ENCODE data around the gene OLIG2. TPM values are rescaled to one million over a fixed set of nuclear protein-coding genes. Genes with fewer than 3 reads are reported as not detected.

The OLIG2 gene
- total RNA-seq, 5 donors from 2014 or later (not counting 1 experiment from before 2014, with no cell fraction given) = not detected

- Mint-ChIP-seq H3K27me3 (peaks cover 44 to 72% of the 10 kb centered on the region in 2 donors), H3K9me3 (no peaks in the 10 kb centered on the region), H3K4me1 (peaks cover 31 to 33% (median 33%) of the 10 kb centered on the region in 3 donors), H3K36me3 (no peaks in the 10 kb centered on the region), H3K4me3 (no peak overlapping the region), H3K27ac (peak overlapping the region in 1 of 2 donors; percentile 23)
- ChIA-PET POLR2A (no interaction called here), CTCF (no interaction called here)
- H3K9me3 ChIP-seq = no peaks in the 10 kb centered on the region
- peaks cover 12 to 38% of the 10 kb centered on the region in 2 experiments for H3K4me1 ChIP-seq (ENCODE audit: control insufficient read depth in 1 of 2, extremely low read depth in 1 of 2, insufficient read depth in 2 of 2, low read length in 2 of 2)
- H3K27ac ChIP-seq (ENCODE audit: low read length) = no peak overlapping the region
- DNase-seq (no peak), ATAC-seq (replicated peaks in 1 of 4) (no peak)
- H3K36me3 ChIP-seq (ENCODE audit: control insufficient read depth in 2 of 2, extremely low read depth in 1 of 2, insufficient read depth in 1 of 2, low read length in 1 of 2) = no peaks in the 10 kb centered on the region
- H3K4me3 ChIP-seq (ENCODE audit: control insufficient read depth in 1 of 2, extremely low read depth in 1 of 2, low read length in 1 of 2) = no peak overlapping the region
- peaks cover 17 to 82% of the 10 kb centered on the region in 2 experiments for H3K27me3 ChIP-seq (replicated peaks in 1 of 2; ENCODE audit: control insufficient read depth in 2 of 2, extremely low read depth in 1 of 2, insufficient read depth in 2 of 2, low read length in 1 of 2)
- WGBS (ENCODE audit: insufficient coverage) = 60% methylated on average over 5 of the region's 6 CpGs
Measured at GRCh38 chr21:33030633-33031032, 4.9 kb downstream of the OLIG2 start.

GRCh38 chr21:33031152-33031911 is 5.6 kb downstream of the OLIG2 start:
- Mint-ChIP-seq H3K4me3 (no peak overlapping the region), H3K9me3 (no peaks in the 10 kb centered on the region), H3K27ac (no peak overlapping the region), H3K4me1 (peaks cover 26 to 29% (median 28%) of the 10 kb centered on the region in 3 donors), H3K27me3 (peaks cover 37 to 66% of the 10 kb centered on the region in 2 donors), H3K36me3 (no peaks in the 10 kb centered on the region)
- Histone ChIP-seq H3K4me1 (ENCODE audit: control insufficient read depth in 1 of 2, extremely low read depth in 1 of 2, insufficient read depth in 2 of 2, low read length in 2 of 2) (peaks cover 12 to 37% of the 10 kb centered on the region in 2 experiments), H3K36me3 (ENCODE audit: control insufficient read depth in 2 of 2, extremely low read depth in 1 of 2, insufficient read depth in 1 of 2, low read length in 1 of 2) (no peaks in the 10 kb centered on the region), H3K9me3 (no peaks in the 10 kb centered on the region), H3K27me3 (replicated peaks in 1 of 2; ENCODE audit: control insufficient read depth in 2 of 2, extremely low read depth in 1 of 2, insufficient read depth in 2 of 2, low read length in 1 of 2) (peaks cover 17 to 79% of the 10 kb centered on the region in 2 experiments), H3K27ac (ENCODE audit: low read length) (no peak overlapping the region), H3K4me3 (ENCODE audit: control insufficient read depth in 1 of 2, extremely low read depth in 1 of 2, low read length in 1 of 2) (no peak overlapping the region)
- ChIA-PET CTCF (no interaction called here), POLR2A (no interaction called here)
- no peak for ATAC-seq (replicated peaks in 1 of 4)
- DNase-seq = no peak
- 68% methylated on average over 7 of the region's 10 CpGs for WGBS (ENCODE audit: insufficient coverage)

- DNase-seq (no peak), ATAC-seq (replicated peaks in 1 of 4) (no peak)
- ChIA-PET CTCF (no interaction called here), POLR2A (no interaction called here)
- WGBS (ENCODE audit: insufficient coverage) = 46% methylated on average over 2 of the region's 10 CpGs
- H3K4me3 ChIP-seq (ENCODE audit: control insufficient read depth in 1 of 2, extremely low read depth in 1 of 2, low read length in 1 of 2) = no peak overlapping the region
- H3K9me3 ChIP-seq = no peaks in the 10 kb centered on the region
- H3K4me1 ChIP-seq (ENCODE audit: control insufficient read depth in 1 of 2, extremely low read depth in 1 of 2, insufficient read depth in 2 of 2, low read length in 2 of 2) = peaks cover 10 to 33% of the 10 kb centered on the region in 2 experiments
- H3K4me1 Mint-ChIP-seq = peaks cover 25 to 29% (median 28%) of the 10 kb centered on the region in 3 donors
- peaks cover 17 to 70% of the 10 kb centered on the region in 2 experiments for H3K27me3 ChIP-seq (replicated peaks in 1 of 2; ENCODE audit: control insufficient read depth in 2 of 2, extremely low read depth in 1 of 2, insufficient read depth in 2 of 2, low read length in 1 of 2)
- H3K9me3 Mint-ChIP-seq = no peaks in the 10 kb centered on the region
- H3K27ac Mint-ChIP-seq = no peak overlapping the region
- peaks cover 35 to 63% of the 10 kb centered on the region in 2 donors for H3K27me3 Mint-ChIP-seq
- H3K27ac ChIP-seq (ENCODE audit: low read length) = no peak overlapping the region
- no peaks in the 10 kb centered on the region for H3K36me3 Mint-ChIP-seq
- H3K36me3 ChIP-seq (ENCODE audit: control insufficient read depth in 2 of 2, extremely low read depth in 1 of 2, insufficient read depth in 1 of 2, low read length in 1 of 2) = no peaks in the 10 kb centered on the region
- no peak overlapping the region for H3K4me3 Mint-ChIP-seq
Measured at GRCh38 chr21:33032434-33033047, 6.8 kb downstream of the OLIG2 start.

- no peaks in the 10 kb centered on the region for H3K9me3 Mint-ChIP-seq
- peaks cover 33 to 61% of the 10 kb centered on the region in 2 donors for H3K27me3 Mint-ChIP-seq
- Histone ChIP-seq H3K4me3 (ENCODE audit: control insufficient read depth in 1 of 2, extremely low read depth in 1 of 2, low read length in 1 of 2) (no peak overlapping the region), H3K4me1 (ENCODE audit: control insufficient read depth in 1 of 2, extremely low read depth in 1 of 2, insufficient read depth in 2 of 2, low read length in 2 of 2) (peaks cover 10 to 26% of the 10 kb centered on the region in 2 experiments), H3K27ac (ENCODE audit: low read length) (no peak overlapping the region), H3K36me3 (ENCODE audit: control insufficient read depth in 2 of 2, extremely low read depth in 1 of 2, insufficient read depth in 1 of 2, low read length in 1 of 2) (no peaks in the 10 kb centered on the region), H3K27me3 (replicated peaks in 1 of 2; ENCODE audit: control insufficient read depth in 2 of 2, extremely low read depth in 1 of 2, insufficient read depth in 2 of 2, low read length in 1 of 2) (peaks cover 17 to 63% of the 10 kb centered on the region in 2 experiments), H3K9me3 (no peaks in the 10 kb centered on the region)
- no peaks in the 10 kb centered on the region for H3K36me3 Mint-ChIP-seq
- CTCF ChIA-PET = no interaction called here
- POLR2A ChIA-PET = no interaction called here
- H3K27ac Mint-ChIP-seq = no peak overlapping the region
- H3K4me1 Mint-ChIP-seq = peaks cover 23 to 26% (median 26%) of the 10 kb centered on the region in 3 donors
- DNase-seq (no peak), ATAC-seq (replicated peaks in 1 of 4) (no peak)
- WGBS (ENCODE audit: insufficient coverage) = 79% methylated on average over 52 of the region's 76 CpGs
- no peak overlapping the region for H3K4me3 Mint-ChIP-seq
Measured at GRCh38 chr21:33033094-33033951, 7.6 kb downstream of the OLIG2 start.

GRCh38 chr21:33033961-33034413 is 8.3 kb downstream of the OLIG2 start:
- WGBS (ENCODE audit: insufficient coverage) = 93% methylated on average over 18 of the region's 20 CpGs
- H3K4me1 Mint-ChIP-seq = peaks cover 16 to 19% (median 19%) of the 10 kb centered on the region in 3 donors
- peaks cover 33 to 56% of the 10 kb centered on the region in 2 donors for H3K27me3 Mint-ChIP-seq
- H3K9me3 ChIP-seq = no peaks in the 10 kb centered on the region
- DNase-seq (no peak), ATAC-seq (replicated peaks in 1 of 4) (no peak)
- no peaks in the 10 kb centered on the region for H3K36me3 ChIP-seq (ENCODE audit: control insufficient read depth in 2 of 2, extremely low read depth in 1 of 2, insufficient read depth in 1 of 2, low read length in 1 of 2)
- H3K4me3 Mint-ChIP-seq = no peak overlapping the region
- ChIA-PET POLR2A (no interaction called here), CTCF (no interaction called here)
- peaks cover 5 to 20% of the 10 kb centered on the region in 2 experiments for H3K4me1 ChIP-seq (ENCODE audit: control insufficient read depth in 1 of 2, extremely low read depth in 1 of 2, insufficient read depth in 2 of 2, low read length in 2 of 2)
- no peak overlapping the region for H3K27ac Mint-ChIP-seq
- H3K36me3 Mint-ChIP-seq = no peaks in the 10 kb centered on the region
- peaks cover 12 to 58% of the 10 kb centered on the region in 2 experiments for H3K27me3 ChIP-seq (replicated peaks in 1 of 2; ENCODE audit: control insufficient read depth in 2 of 2, extremely low read depth in 1 of 2, insufficient read depth in 2 of 2, low read length in 1 of 2)
- no peak overlapping the region for H3K4me3 ChIP-seq (ENCODE audit: control insufficient read depth in 1 of 2, extremely low read depth in 1 of 2, low read length in 1 of 2)
- H3K9me3 Mint-ChIP-seq = no peaks in the 10 kb centered on the region
- no peak overlapping the region for H3K27ac ChIP-seq (ENCODE audit: low read length)

- CTCF ChIA-PET = no interaction called here
Measured at GRCh38 chr21:33035147-33035546, 9.4 kb downstream of the OLIG2 start.

More at GRCh38 chr21:33035147-33035546, 9.4 kb downstream of the OLIG2 start:
- Histone ChIP-seq H3K27me3 (replicated peaks in 1 of 2; ENCODE audit: control insufficient read depth in 2 of 2, extremely low read depth in 1 of 2, insufficient read depth in 2 of 2, low read length in 1 of 2) (peaks cover 6 to 47% of the 10 kb centered on the region in 2 experiments), H3K36me3 (ENCODE audit: control insufficient read depth in 2 of 2, extremely low read depth in 1 of 2, insufficient read depth in 1 of 2, low read length in 1 of 2) (no peaks in the 10 kb centered on the region), H3K27ac (ENCODE audit: low read length) (no peak overlapping the region), H3K4me3 (ENCODE audit: control insufficient read depth in 1 of 2, extremely low read depth in 1 of 2, low read length in 1 of 2) (no peak overlapping the region), H3K9me3 (no peaks in the 10 kb centered on the region), H3K4me1 (ENCODE audit: control insufficient read depth in 1 of 2, extremely low read depth in 1 of 2, insufficient read depth in 2 of 2, low read length in 2 of 2) (peaks cover 0 to 11% of the 10 kb centered on the region in 2 experiments)
- POLR2A ChIA-PET = no interaction called here
- no peaks in the 10 kb centered on the region for H3K36me3 Mint-ChIP-seq
- DNase-seq (no peak), ATAC-seq (replicated peaks in 1 of 4) (no peak)
- H3K9me3 Mint-ChIP-seq = no peaks in the 10 kb centered on the region
- no peak overlapping the region for H3K27ac Mint-ChIP-seq
- H3K27me3 Mint-ChIP-seq = peaks cover 25 to 44% of the 10 kb centered on the region in 2 donors
- 100% methylated on average over 1 of the region's 1 CpG for WGBS (ENCODE audit: insufficient coverage)
- no peak overlapping the region for H3K4me3 Mint-ChIP-seq
- peaks cover 7 to 10% (median 9%) of the 10 kb centered on the region in 3 donors for H3K4me1 Mint-ChIP-seq
